ENCODE data around the gene FOLH1.
"Not testable (repeated sequence)": the region's sequence is repeated elsewhere in the genome, so short reads cannot be mapped to it uniquely, and the experiment has no call there.

FOLH1 gene

DNA sequence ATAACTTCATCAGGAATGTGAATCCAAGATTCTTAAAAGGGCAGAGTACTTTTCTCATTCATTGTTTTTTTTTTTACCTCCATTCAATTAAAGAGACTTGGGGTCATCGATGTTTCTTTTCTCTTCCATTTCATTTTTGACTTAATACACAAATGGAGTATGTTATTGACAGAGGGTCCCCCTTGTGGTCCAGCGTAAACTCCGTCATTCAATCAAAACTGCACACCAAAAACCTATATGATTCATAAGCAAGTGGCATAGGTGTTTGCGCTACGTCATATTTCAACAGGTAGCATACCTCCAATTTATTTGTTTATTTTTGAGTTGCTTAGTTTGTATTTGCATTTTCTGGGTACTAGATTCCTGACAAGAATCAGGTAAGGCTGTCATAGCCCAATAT, 12.7 kb upstream of the FOLH1 start:
- Histone ChIP-seq H3K27ac (ENCODE audit: low read length) (no peak overlapping the region), H3K9me3 (ENCODE audit: control insufficient read depth, low read depth, low read length) (peaks cover 27% of the 10 kb centered on the region), H3K27me3 (ENCODE audit: control insufficient read depth, insufficient read depth, low read length) (no peaks in the 10 kb centered on the region), H3K36me3 (ENCODE audit: control insufficient read depth, low read depth, low read length) (no peaks in the 10 kb centered on the region), H3K4me3 (ENCODE audit: low read length) (no peak overlapping the region), H3K9ac (ENCODE audit: low read length) (no peak overlapping the region), H3K4me1 (ENCODE audit: control insufficient read depth, low read depth, low read length) (no peaks in the 10 kb centered on the region)

- Histone ChIP-seq H3K9me3 (ENCODE audit: control insufficient read depth, low read depth, low read length) (peaks cover 28% of the 10 kb centered on the region), H3K4me3 (ENCODE audit: low read length) (no peak overlapping the region), H3K9ac (ENCODE audit: low read length) (no peak overlapping the region), H3K27ac (ENCODE audit: low read length) (no peak overlapping the region), H3K27me3 (ENCODE audit: control insufficient read depth, insufficient read depth, low read length) (no peaks in the 10 kb centered on the region), H3K4me1 (ENCODE audit: control insufficient read depth, low read depth, low read length) (no peaks in the 10 kb centered on the region), H3K36me3 (ENCODE audit: control insufficient read depth, low read depth, low read length) (no peaks in the 10 kb centered on the region)
These were observed 4.7 kb upstream of the FOLH1 start for GRCh38 chr11:49213026-49213560.

GRCh38 chr11:49206999-49207398, 1.4 kb downstream of the FOLH1 start:
- not testable (repeated sequence) for H3K27me3 ChIP-seq (ENCODE audit: control insufficient read depth, insufficient read depth, low read length); H3K4me3 ChIP-seq (ENCODE audit: low read length); H3K27ac ChIP-seq (ENCODE audit: low read length); H3K4me1 ChIP-seq (ENCODE audit: control insufficient read depth, low read depth, low read length); H3K9ac ChIP-seq (ENCODE audit: low read length); H3K36me3 ChIP-seq (ENCODE audit: control insufficient read depth, low read depth, low read length)
- peaks cover 25% of the 10 kb centered on the region for H3K9me3 ChIP-seq (ENCODE audit: control insufficient read depth, low read depth, low read length)

- H3K9ac ChIP-seq (ENCODE audit: low read length) = no peak overlapping the region
- H3K36me3 ChIP-seq (ENCODE audit: control insufficient read depth, low read depth, low read length) = no peaks in the 10 kb centered on the region
- H3K4me3 ChIP-seq (ENCODE audit: low read length) = no peak overlapping the region
- H3K9me3 ChIP-seq (ENCODE audit: control insufficient read depth, low read depth, low read length) = peaks cover 8% of the 10 kb centered on the region
- no peak overlapping the region for H3K27ac ChIP-seq (ENCODE audit: low read length)
- no peaks in the 10 kb centered on the region for H3K27me3 ChIP-seq (ENCODE audit: control insufficient read depth, insufficient read depth, low read length)
- no peaks in the 10 kb centered on the region for H3K4me1 ChIP-seq (ENCODE audit: control insufficient read depth, low read depth, low read length)
These were observed 6.0 kb downstream of the FOLH1 start for GRCh38 chr11:49202287-49202976.

GRCh38 chr11:49196775-49197174, 11.6 kb downstream of the FOLH1 start:
- not testable (repeated sequence) for H3K9ac ChIP-seq (ENCODE audit: low read length); H3K4me3 ChIP-seq (ENCODE audit: low read length); H3K27ac ChIP-seq (ENCODE audit: low read length); H3K36me3 ChIP-seq (ENCODE audit: control insufficient read depth, low read depth, low read length); H3K27me3 ChIP-seq (ENCODE audit: control insufficient read depth, insufficient read depth, low read length); H3K4me1 ChIP-seq (ENCODE audit: control insufficient read depth, low read depth, low read length)
- H3K9me3 ChIP-seq (ENCODE audit: control insufficient read depth, low read depth, low read length) = peaks cover 15% of the 10 kb centered on the region

DNA sequence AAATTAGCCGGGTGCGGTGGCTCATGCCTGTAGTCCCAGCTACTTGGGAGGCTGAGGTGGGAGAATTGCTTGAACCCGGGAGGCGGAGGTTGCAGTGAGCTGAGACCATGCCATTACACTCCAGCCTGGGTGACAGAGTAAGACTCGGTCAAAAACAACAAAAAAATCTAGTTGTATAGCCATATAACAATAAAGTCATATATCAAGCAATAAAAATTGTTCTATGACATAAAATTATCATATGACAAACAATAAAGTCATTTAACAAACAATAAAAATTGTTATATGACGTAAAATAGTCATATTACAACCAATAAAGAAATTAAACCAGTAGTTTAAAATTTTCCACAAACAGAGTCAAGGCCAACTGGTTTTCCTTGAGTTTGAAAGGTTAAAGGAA, 12.4 kb downstream of the FOLH1 start:
- not testable (repeated sequence) for H3K4me3 ChIP-seq (ENCODE audit: low read length); H3K27ac ChIP-seq (ENCODE audit: low read length); H3K36me3 ChIP-seq (ENCODE audit: control insufficient read depth, low read depth, low read length); H3K27me3 ChIP-seq (ENCODE audit: control insufficient read depth, insufficient read depth, low read length); H3K9ac ChIP-seq (ENCODE audit: low read length); H3K4me1 ChIP-seq (ENCODE audit: control insufficient read depth, low read depth, low read length)
- peaks cover 18% of the 10 kb centered on the region for H3K9me3 ChIP-seq (ENCODE audit: control insufficient read depth, low read depth, low read length)

DNA sequence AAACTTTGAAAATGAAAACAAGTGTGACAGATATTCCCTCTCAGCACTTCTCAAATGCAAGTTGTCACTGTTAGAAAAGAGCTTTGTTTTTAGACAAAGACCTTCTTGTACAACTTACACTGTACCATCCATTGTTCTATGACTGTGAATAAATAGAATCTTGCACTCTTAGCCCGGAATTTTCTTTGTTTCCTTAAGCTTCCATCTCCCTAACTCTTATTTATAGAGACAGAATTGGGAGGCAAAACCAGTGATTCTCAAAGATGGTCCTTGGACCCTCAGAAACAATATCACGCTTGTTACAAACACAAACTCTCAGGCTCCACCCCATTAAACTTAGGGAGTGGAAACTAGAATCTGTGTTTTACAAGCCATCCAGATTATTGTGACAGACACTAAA, 18.1 kb downstream of the FOLH1 start:
- not testable (repeated sequence) for H3K4me1 ChIP-seq (ENCODE audit: control insufficient read depth, low read depth, low read length); H3K9ac ChIP-seq (ENCODE audit: low read length); H3K27ac ChIP-seq (ENCODE audit: low read length); H3K4me3 ChIP-seq (ENCODE audit: low read length); H3K36me3 ChIP-seq (ENCODE audit: control insufficient read depth, low read depth, low read length); H3K27me3 ChIP-seq (ENCODE audit: control insufficient read depth, insufficient read depth, low read length)
- H3K9me3 ChIP-seq (ENCODE audit: control insufficient read depth, low read depth, low read length) = peaks cover 18% of the 10 kb centered on the region

GRCh38 chr11:49186225-49186624, 22.2 kb downstream of the FOLH1 start:
- H3K9me3 ChIP-seq (ENCODE audit: control insufficient read depth, low read depth, low read length) = peaks cover 31% of the 10 kb centered on the region
- H3K27me3 ChIP-seq (ENCODE audit: control insufficient read depth, insufficient read depth, low read length); H3K36me3 ChIP-seq (ENCODE audit: control insufficient read depth, low read depth, low read length); H3K4me1 ChIP-seq (ENCODE audit: control insufficient read depth, low read depth, low read length); H3K4me3 ChIP-seq (ENCODE audit: low read length); H3K27ac ChIP-seq (ENCODE audit: low read length); H3K9ac ChIP-seq (ENCODE audit: low read length): not testable (repeated sequence)

GRCh38 chr11:49185597-49185996, 22.8 kb downstream of the FOLH1 start:
- not testable (repeated sequence) for H3K36me3 ChIP-seq (ENCODE audit: control insufficient read depth, low read depth, low read length); H3K27ac ChIP-seq (ENCODE audit: low read length); H3K9ac ChIP-seq (ENCODE audit: low read length); H3K27me3 ChIP-seq (ENCODE audit: control insufficient read depth, insufficient read depth, low read length); H3K4me1 ChIP-seq (ENCODE audit: control insufficient read depth, low read depth, low read length); H3K4me3 ChIP-seq (ENCODE audit: low read length)
- peaks cover 29% of the 10 kb centered on the region for H3K9me3 ChIP-seq (ENCODE audit: control insufficient read depth, low read depth, low read length)

DNA sequence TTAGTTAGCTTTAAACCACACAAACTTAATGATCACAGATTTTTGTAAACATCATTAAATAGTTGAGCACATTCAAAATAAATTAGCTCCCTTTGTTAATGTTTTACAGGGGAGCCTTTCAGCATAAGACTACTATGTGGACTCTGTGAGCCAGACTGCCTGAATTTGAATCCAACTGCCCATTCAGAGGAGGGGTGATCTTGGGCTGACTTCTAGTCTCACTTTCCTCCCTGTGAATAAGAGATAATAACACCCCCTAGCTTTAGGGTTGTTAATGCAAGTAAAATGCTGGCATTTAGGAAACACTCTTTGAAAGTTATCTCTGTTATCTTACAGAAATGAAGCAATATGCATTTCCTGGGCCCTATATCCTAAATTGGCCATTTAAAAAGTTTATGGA, 23.6 kb downstream of the FOLH1 start:
- not testable (repeated sequence) for H3K4me3 ChIP-seq (ENCODE audit: low read length); H3K4me1 ChIP-seq (ENCODE audit: control insufficient read depth, low read depth, low read length); H3K36me3 ChIP-seq (ENCODE audit: control insufficient read depth, low read depth, low read length); H3K27me3 ChIP-seq (ENCODE audit: control insufficient read depth, insufficient read depth, low read length); H3K27ac ChIP-seq (ENCODE audit: low read length); H3K9ac ChIP-seq (ENCODE audit: low read length)
- H3K9me3 ChIP-seq (ENCODE audit: control insufficient read depth, low read depth, low read length) = peaks cover 36% of the 10 kb centered on the region

DNA sequence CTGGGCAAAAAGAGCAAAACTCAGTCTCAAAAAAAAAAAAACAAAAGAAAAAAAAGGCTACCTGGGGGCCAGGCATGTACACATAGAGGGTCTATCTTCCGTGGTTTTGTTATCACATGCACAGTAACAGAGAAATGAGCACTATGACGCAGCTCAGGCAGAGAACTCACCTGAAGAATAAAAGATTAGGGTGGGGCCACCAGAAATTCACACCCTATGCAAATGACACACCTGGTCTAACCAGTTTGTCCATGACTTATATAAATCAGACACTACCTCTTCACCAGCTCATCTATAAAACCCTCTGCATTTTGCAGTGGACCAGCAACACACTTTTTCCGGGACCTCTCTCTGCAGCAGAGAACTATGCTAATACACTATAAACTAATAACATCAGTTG, 30.5 kb downstream of the FOLH1 start:
- not testable (repeated sequence) for H3K27me3 ChIP-seq (ENCODE audit: control insufficient read depth, insufficient read depth, low read length); H3K9ac ChIP-seq (ENCODE audit: low read length); H3K4me1 ChIP-seq (ENCODE audit: control insufficient read depth, low read depth, low read length); H3K4me3 ChIP-seq (ENCODE audit: low read length); H3K36me3 ChIP-seq (ENCODE audit: control insufficient read depth, low read depth, low read length); H3K27ac ChIP-seq (ENCODE audit: low read length)
- peaks cover 24% of the 10 kb centered on the region for H3K9me3 ChIP-seq (ENCODE audit: control insufficient read depth, low read depth, low read length)

GRCh38 chr11:49175378-49175777, 33.0 kb downstream of the FOLH1 start:
- H3K9ac ChIP-seq (ENCODE audit: low read length); H3K36me3 ChIP-seq (ENCODE audit: control insufficient read depth, low read depth, low read length); H3K4me3 ChIP-seq (ENCODE audit: low read length); H3K27me3 ChIP-seq (ENCODE audit: control insufficient read depth, insufficient read depth, low read length); H3K27ac ChIP-seq (ENCODE audit: low read length); H3K4me1 ChIP-seq (ENCODE audit: control insufficient read depth, low read depth, low read length): not testable (repeated sequence)
- H3K9me3 ChIP-seq (ENCODE audit: control insufficient read depth, low read depth, low read length) = peaks cover 31% of the 10 kb centered on the region

Measured in iPS-18a (cell line).